Sigmoid colon (tissue), 7 donors: Measurements from ENCODE around the gene NES. TPM values are rescaled to one million over a fixed set of nuclear protein-coding genes. Genes with fewer than 3 reads are reported as not detected.
A peak's percentile ranks its signal among the peaks of the same experiment; 100 is the strongest.

ENCODE experiments used
- DNase-seq: peaks from one replicate; pipeline ENCODE4 v3.0.0-alpha.2; 2019
- H3K27ac ChIP-seq, 4 donors: fragments of 200-600 bp; sonication (generic); one replicate each; pipeline ENCODE4 v1.5.1; 2016 to 2019; ENCODE audit warnings: mild to moderate bottlenecking in 1 of 4
- H3K27me3 ChIP-seq, 3 donors: fragments of 200-600 bp; sonication (generic); one replicate each; pipeline ENCODE4 v1.5.1; 2019; ENCODE audit warnings: mild to moderate bottlenecking in 1 of 3
- H3K36me3 ChIP-seq, 4 donors: fragments of 200-600 bp; sonication (generic); one replicate each; pipeline ENCODE4 v1.5.1; 2016 to 2019
- H3K4me1 ChIP-seq, 4 donors: fragments of 200-600 bp; sonication (generic); one replicate each; pipeline ENCODE4 v1.5.1; 2017 to 2019
- H3K4me3 ChIP-seq, 4 donors: fragments of 200-600 bp; sonication (generic); one replicate each; pipeline ENCODE4 v1.5.1; 2017 to 2019; ENCODE audit warnings: mild to moderate bottlenecking in 2 of 4, moderate library complexity in 1 of 4
- H3K9me3 ChIP-seq, 4 donors: fragments of 200-600 bp in 3 of 4; sonication (generic) in 3 of 4; one replicate each; pipeline versions ENCODE4 v1.5.1 to v1.6.1; 2013 to 2019
- EP300 ChIP-seq, 4 donors: sonication (generic); formaldehyde crosslinking; IDR thresholded peaks; one replicate each; pipeline ENCODE4 v1.6.1; 2017; ENCODE audit warnings: antibody characterized with exemption in 4 of 4
- POLR2A ChIP-seq, 2 donors: fragments of 450-650 bp; IDR thresholded peaks; one replicate each; pipeline ENCODE4 v1.6.1; 2016; ENCODE audit warnings: antibody characterized with exemption in 2 of 2, mild to moderate bottlenecking in 2 of 2, moderate library complexity in 2 of 2
- POLR2AphosphoS5 ChIP-seq, 4 donors: sonication (generic); formaldehyde crosslinking; IDR thresholded peaks; one replicate each; pipeline ENCODE4 v1.6.1; 2017; ENCODE audit warnings: antibody characterized with exemption in 4 of 4
- WGBS, 2 donors: extraction: QIAGEN DNeasy Blood & Tissue Kit; methylation state at CpG; one replicate each; pipeline ENCODE4 v1.1.7; 2013; 5-methylcytosine and 5-hydroxymethylcytosine counted together
- intact Hi-C: fragments of 100-400 bp; cut with DNase I; formaldehyde crosslinking; loops from one replicate; pipeline ENCODE4 v1.15.1; 2023
- polyA plus RNA-seq, 3 donors: library from polyadenylated mRNA; stranded (reverse); fragments of 200-250 nt; gene quantifications; one replicate each; pipeline ENCODE4 v1.2.3, GENCODE V29; 2013
- total RNA-seq, 4 donors: library from RNA; depleted of rRNA; stranded (reverse); fragments of >200 nt; gene quantifications; one replicate each; pipeline ENCODE4 v1.1.0, GENCODE V29; 2016
- TF ChIP-seq, protein P1 (sequence below), 4 experiments: fragments of 450-650 bp in 3 of 4; fragments of 200-600 bp in 1 of 4; IDR thresholded peaks; one replicate each; pipeline ENCODE4 v1.5.1; 2016 to 2019; ENCODE audit warnings: antibody characterized with exemption in 4 of 4, mild to moderate bottlenecking in 3 of 4, moderate library complexity in 2 of 4
- donor health status: healthy with polysubstance abuse.
- donor health status: Bipolar disorder and iron deficiency.
- donor health status: healthy.

Gene NES
- total and polyA plus RNA-seq, 7 donors: 0.60 to 21.0 (median 7.1) TPM

DNA sequence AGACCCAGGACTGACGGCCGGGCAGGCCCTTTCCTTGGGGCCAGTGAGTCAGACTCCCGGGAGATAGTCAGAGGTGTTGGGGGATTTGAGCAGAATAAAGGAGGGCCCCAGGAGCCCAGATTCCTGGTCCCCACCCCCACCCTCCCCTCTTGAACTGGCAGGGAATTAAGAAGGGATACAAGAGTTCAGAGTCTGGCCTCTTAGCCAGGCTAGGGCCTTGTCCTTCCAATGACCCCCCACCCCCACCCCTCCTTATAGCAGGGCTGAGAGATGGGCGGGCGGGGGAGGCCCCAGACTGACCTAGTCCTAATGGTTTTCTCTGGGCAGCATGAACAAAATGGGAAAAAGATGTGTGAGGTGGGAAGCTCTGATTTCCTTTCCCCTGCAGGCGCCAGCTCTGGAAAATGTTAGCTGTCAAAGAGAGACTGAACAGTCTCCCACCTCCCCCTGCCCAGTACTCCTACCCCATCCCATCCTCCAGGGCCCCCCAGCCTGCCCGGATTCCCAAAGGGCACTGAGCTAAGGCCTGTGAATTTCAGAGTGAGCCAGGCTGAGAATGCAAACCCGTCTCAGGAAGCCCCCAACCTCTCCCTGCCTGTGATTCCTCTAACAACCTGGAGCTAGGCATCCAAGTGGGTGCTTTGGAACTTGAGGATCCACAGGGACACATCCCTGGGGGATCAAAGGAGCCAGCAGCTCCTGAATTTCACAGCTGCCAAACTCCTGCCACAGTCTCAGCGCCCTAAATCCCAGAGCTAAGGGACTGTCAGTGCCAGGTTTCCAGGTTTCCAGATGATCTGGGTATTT, 34.0 kb upstream of the NES start:
- H3K27ac ChIP-seq: peak overlapping the region in 3 of 4 donors; percentile 83 to 87 (median 84)
- H3K9me3 ChIP-seq: no peaks in the 10 kb centered on the region
- H3K4me1 ChIP-seq: peaks cover 0 to 57% (median 55%) of the 10 kb centered on the region in 4 donors

DNA sequence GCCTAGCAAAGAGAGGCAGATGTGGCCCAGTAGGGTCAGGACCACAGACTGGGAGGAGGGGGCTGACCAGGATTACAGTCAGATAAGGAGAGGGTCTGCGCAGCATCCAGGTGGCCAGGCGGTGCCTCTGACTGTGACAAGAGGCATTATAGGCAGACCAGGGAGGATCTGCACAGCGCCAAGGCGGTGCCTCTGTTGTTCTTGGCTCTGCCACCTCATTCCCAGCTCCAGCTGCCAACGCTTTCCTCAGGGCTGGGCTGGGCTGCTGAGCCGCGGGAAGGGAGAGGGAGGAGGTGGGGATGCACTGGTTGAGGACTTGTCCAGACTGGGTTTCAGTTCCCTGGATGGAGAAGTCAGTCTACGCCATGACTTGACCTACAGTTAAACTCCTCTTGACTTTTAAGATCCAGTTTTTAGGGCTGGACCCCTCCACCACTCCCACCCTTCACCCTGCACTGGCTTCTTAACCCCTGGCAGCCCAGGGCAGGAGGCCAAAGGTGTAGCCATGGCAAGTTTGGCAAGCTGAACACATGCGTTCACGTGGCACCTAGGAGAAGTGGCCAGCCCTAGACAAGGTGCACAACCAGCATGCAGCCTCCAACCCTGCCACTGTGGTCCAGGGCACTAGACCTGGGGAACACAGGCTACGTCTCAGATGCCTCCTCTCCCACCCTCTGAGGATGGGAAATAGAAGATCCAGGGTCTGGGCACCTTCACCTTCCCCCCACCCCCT, 32.7 kb upstream of the NES start:
- H3K27ac ChIP-seq: peak overlapping the region; percentile 51 to 87 (median 84)
- WGBS, 2 donors: 24 to 60% methylated on average over 11 of the region's 11 CpGs
- intact Hi-C loops: loop anchor here (10.0 kb wide), 1 partner anchor 185 kb away; the partner anchor contains the start of gene PEAR1
- no peaks in the 10 kb centered on the region for H3K27me3 ChIP-seq
- DNase-seq: peak; percentile 87
- H3K36me3 ChIP-seq: no peaks in the 10 kb centered on the region
- peaks cover 0 to 70% (median 68%) of the 10 kb centered on the region in 4 donors for H3K4me1 ChIP-seq
- no peaks in the 10 kb centered on the region for H3K9me3 ChIP-seq
- TF ChIP-seq POLR2AphosphoS5 (IDR thresholded peaks at IDR 0.05) (peak in 3 of 4 donors; percentile 16 to 56 (median 47)), EP300 (IDR thresholded peaks at IDR 0.05) (no peak)
- H3K4me3 ChIP-seq: no peak overlapping the region

More for the DNA sequence above, 34.0 kb upstream of the NES start:
- WGBS, 2 donors: 87 to 93% methylated on average over 9 of the region's 9 CpGs
- Histone ChIP-seq H3K36me3 (no peaks in the 10 kb centered on the region), H3K4me3 (no peak overlapping the region), H3K27me3 (no peaks in the 10 kb centered on the region)
- intact Hi-C loops: no loop called here
- DNase-seq: no peak
- no peak for TF ChIP-seq POLR2A (IDR thresholded peaks at IDR 0.05)
- peak; percentile 14 to 85 (median 58) for TF ChIP-seq POLR2AphosphoS5 (IDR thresholded peaks at IDR 0.05)

DNA sequence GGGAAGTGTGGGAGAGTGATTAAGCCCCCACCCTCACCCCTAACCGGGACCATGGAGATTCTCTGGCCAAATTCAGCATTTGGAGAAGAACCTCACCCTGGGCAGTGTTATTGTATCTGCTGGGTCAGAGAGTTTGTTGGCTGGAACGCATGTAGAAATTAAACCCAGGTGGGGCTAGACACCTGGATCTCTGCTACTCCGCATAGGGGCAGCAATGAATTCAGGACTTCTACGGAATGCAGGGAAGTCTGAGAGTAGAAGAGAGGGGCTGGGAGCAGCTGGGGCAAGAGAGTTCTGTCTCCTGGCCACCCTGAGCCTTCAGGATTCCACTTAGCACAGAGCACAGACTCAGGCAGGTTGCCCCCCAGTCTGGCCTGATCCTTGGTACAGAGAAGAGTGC, 31.8 kb upstream of the NES start:
- no peak for DNase-seq
- Histone ChIP-seq H3K4me1 (peaks cover 0 to 78% (median 76%) of the 10 kb centered on the region in 4 donors), H3K9me3 (no peaks in the 10 kb centered on the region), H3K27me3 (no peaks in the 10 kb centered on the region), H3K4me3 (no peak overlapping the region), H3K36me3 (no peaks in the 10 kb centered on the region), H3K27ac (peak overlapping the region; percentile 51 to 87 (median 84))
- TF ChIP-seq EP300 (IDR thresholded peaks at IDR 0.05): no peak
- no peak for TF ChIP-seq POLR2A (IDR thresholded peaks at IDR 0.05)
- TF ChIP-seq, protein P1, sequence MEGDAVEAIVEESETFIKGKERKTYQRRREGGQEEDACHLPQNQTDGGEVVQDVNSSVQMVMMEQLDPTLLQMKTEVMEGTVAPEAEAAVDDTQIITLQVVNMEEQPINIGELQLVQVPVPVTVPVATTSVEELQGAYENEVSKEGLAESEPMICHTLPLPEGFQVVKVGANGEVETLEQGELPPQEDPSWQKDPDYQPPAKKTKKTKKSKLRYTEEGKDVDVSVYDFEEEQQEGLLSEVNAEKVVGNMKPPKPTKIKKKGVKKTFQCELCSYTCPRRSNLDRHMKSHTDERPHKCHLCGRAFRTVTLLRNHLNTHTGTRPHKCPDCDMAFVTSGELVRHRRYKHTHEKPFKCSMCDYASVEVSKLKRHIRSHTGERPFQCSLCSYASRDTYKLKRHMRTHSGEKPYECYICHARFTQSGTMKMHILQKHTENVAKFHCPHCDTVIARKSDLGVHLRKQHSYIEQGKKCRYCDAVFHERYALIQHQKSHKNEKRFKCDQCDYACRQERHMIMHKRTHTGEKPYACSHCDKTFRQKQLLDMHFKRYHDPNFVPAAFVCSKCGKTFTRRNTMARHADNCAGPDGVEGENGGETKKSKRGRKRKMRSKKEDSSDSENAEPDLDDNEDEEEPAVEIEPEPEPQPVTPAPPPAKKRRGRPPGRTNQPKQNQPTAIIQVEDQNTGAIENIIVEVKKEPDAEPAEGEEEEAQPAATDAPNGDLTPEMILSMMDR (IDR thresholded peaks at IDR 0.05): no peak
- TF ChIP-seq POLR2AphosphoS5 (IDR thresholded peaks at IDR 0.05): no peak
- 59 to 73% methylated on average over 4 of the region's 4 CpGs for WGBS, 2 donors
- intact Hi-C loops: loop anchor here (10.0 kb wide), 1 partner anchor 186 kb away; the partner anchor contains the start of gene PEAR1

DNA sequence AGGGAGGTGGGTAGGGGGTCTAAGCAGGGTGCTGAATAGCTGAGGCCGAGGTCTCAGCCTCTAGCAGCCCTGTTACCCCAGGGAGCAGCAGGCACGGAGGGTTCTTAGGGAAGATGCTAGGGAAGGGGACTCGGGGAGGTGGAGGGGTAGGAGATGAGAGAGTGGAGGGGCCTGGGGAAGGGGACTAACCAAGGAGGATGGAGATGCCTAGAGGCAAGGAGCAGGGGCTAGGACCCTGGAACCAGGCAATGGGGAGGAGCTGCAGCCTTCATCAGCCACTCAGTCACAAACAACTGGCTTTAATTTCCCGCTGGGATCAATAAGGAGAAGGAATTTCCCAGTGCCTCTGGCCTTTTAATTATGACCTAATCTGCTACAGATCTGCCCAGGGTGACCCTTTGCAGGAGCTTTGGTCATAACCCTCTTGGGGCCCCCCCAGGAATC, 31.0 kb upstream of the NES start:
- Histone ChIP-seq H3K27me3 (no peaks in the 10 kb centered on the region), H3K9me3 (no peaks in the 10 kb centered on the region), H3K4me1 (peaks cover 0 to 85% (median 80%) of the 10 kb centered on the region in 4 donors), H3K36me3 (no peaks in the 10 kb centered on the region), H3K27ac (peak overlapping the region; percentile 81 to 87 (median 84)), H3K4me3 (no peak overlapping the region)
- TF ChIP-seq, protein P1 (IDR thresholded peaks at IDR 0.05): no peak
- TF ChIP-seq POLR2AphosphoS5 (IDR thresholded peaks at IDR 0.05) (no peak), POLR2A (IDR thresholded peaks at IDR 0.05) (no peak), EP300 (IDR thresholded peaks at IDR 0.05) (no peak)
- intact Hi-C loops: loop anchor here (10.0 kb wide), 1 partner anchor 187 kb away; the partner anchor contains the start of gene PEAR1
- no peak for DNase-seq
- WGBS, 2 donors: 64 to 70% methylated on average over 4 of the region's 4 CpGs

DNA sequence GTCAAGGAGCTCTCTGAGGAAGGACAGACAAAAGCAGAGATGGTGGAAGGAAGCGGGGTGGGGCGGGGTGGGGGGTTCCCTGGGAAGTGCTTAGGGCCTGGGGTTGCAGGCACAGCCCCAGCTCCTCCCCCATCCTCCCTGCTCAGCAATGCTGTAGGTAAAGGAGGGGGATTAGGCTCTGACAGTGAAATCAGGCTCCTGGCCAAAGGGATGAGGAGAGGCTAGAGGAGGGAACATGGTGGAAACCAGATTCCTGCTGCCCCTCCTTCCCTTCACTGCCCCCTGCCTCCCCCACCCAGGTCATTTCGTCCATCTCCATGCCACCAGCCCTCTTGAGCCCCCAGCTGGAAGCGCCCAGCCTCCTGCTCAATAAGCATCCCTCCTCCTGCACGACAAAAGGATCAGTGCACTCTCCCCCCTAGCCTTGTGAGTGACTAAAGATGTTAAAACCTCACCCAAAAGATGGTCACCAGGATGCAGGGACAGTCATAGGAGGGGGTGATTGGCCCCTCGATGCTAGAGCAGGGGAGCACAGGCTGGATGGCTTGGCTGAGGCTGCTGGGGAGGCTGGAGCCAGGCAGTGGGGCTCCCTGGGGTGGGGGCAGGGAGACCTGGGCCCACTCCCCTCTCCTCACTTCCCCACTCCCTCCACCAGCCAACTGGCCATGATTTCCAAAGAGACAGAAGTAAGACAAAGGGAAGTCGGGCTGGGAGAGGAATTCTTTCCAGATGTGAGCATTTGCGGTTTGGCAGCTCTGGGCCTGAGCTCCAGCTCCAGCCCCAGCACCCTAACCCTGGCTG, 30.4 kb upstream of the NES start:
- peaks cover 0 to 82% (median 78%) of the 10 kb centered on the region in 4 donors for H3K4me1 ChIP-seq
- H3K27me3 ChIP-seq: no peaks in the 10 kb centered on the region
- no peaks in the 10 kb centered on the region for H3K9me3 ChIP-seq
- intact Hi-C loops: loop anchor here (2.0 to 10.0 kb wide), 2 partner anchors 19 to 187 kb away; partner anchors contain the start of gene PEAR1
- peak overlapping the region; percentile 81 to 87 (median 84) for H3K27ac ChIP-seq
- H3K4me3 ChIP-seq: no peak overlapping the region
- no peaks in the 10 kb centered on the region for H3K36me3 ChIP-seq
- no peak for DNase-seq
- TF ChIP-seq, protein P1 (IDR thresholded peaks at IDR 0.05): no peak
- TF ChIP-seq EP300 (IDR thresholded peaks at IDR 0.05) (no peak), POLR2A (IDR thresholded peaks at IDR 0.05) (no peak), POLR2AphosphoS5 (IDR thresholded peaks at IDR 0.05) (no peak)
- WGBS, 2 donors: 66 to 79% methylated on average over 8 of the region's 8 CpGs
